Erythroblast (primary cell): ENCODE measurements around the gene PON2.

Experiments
- GATA1 ChIP-seq: IDR thresholded peaks from 2 replicates; pipeline ENCODE4 v1.6.1; 2011; ENCODE audit warnings: low read depth, mild to moderate bottlenecking, control low read depth, low read length, moderate library complexity
- POLR2A ChIP-seq: IDR thresholded peaks from 2 replicates; pipeline ENCODE4 v1.6.1; 2011; ENCODE audit warnings: mild to moderate bottlenecking, low read length

- TF ChIP-seq POLR2A (no peak), GATA1 (no peak)
These were observed 45.3 kb downstream of the PON2 start for GRCh38 chr7:95389516-95389915.
